ENCODE results near the gene ARHGEF19. TPM values are rescaled to one million over a fixed set of nuclear protein-coding genes. Genes with fewer than 3 reads are reported as not detected.

ARHGEF19 gene
- total and polyA plus RNA-seq, 2 of the 4 experiments (the other 2 are of a cell fraction): 4.5 to 16.8 TPM

DNA sequence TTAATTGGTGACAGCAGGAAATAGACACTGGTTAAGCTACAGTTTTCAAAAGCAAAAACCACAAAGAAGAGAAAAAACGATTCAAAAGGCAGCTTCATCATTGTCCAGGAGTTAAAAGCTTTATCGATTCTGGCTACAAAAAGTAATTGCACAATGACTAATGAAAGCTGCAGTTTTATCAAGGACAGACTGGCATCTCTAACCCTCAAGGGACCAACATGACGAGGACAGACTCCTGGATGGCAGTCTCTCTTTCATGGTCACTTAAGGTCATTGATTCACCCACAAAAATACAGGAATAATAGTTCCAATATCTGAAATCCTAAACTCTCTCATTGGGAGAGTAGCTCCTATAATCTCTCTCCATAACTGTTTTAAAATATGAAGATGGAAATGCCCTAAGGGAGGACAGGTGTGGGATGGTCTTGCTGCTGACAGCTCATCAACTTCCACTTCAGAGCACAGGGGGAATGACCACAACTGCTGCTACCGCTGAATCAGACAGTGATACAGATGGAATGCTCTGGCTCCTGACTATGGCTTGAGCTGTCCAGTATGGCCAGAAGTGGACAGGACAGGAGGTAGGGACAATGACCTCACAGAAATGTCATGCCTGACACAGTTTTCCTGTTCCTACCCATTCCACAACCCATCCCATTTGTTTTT lies 41.9 kb upstream of the ARHGEF19 start (continued):
- no peak for TF ChIP-seq USF2 (IDR thresholded peaks at IDR 0.05; ENCODE audit: low read depth, low read length)

DNA sequence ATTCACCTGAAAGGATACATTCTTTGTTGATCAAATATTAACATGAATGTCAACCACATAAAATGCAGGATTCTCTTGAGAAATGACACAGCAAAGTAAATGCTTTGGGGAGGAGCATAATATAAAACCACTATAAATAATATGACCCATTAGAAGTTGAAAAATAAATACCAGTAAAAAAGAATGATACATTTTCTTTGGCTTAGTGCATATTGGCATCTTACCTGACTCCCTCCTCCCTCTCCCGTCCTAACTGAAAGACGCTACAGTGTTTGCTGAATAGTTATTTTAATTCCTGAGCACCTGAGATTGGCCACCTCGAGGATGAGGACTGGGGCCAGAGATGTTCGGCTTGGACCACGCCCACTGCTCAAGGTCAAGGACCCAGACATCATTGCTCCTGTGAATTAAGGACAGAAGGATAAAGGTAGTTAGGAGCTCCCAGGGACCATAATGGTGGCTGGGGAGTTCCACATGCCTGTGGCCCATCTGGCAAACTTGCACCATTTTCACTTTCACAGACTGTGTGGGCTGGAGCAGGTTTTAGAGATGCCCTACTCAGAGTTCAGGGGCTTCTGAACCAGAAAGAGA lies 41.0 kb upstream of the ARHGEF19 start:
- H3K56ac ChIP-seq (ENCODE audit: extremely low read depth, insufficient read depth, low read length): no peak overlapping the region
- no peak overlapping the region for H3K9ac ChIP-seq (ENCODE audit: low read depth, low read length)
- no peak overlapping the region for H3K18ac ChIP-seq (ENCODE audit: low read depth, low read length)
- no peak overlapping the region for H4K91ac ChIP-seq (ENCODE audit: insufficient read depth, low read depth, low read length)
- ChIA-PET POLR2A (ENCODE audit: unreplicated experiment) (no interaction called here), CTCF (no interaction called here)
- H3K79me1 ChIP-seq (ENCODE audit: low read depth in 1 of 2, low read length in 2 of 2): peaks cover 22 to 47% of the 10 kb centered on the region in 2 experiments
- intact Hi-C loops (cut with micrococcal nuclease): no loop called here
- dilution Hi-C loops (cut with HindIII; ENCODE audit: low sequenced_read_pairs, unreplicated experiment): no loop called here
- H3K14ac ChIP-seq (replicated peaks; ENCODE audit: low read depth, low read length): no peak overlapping the region
- no peak overlapping the region for H3K23ac ChIP-seq (ENCODE audit: low read depth, low read length)
- H3K9me1 ChIP-seq (ENCODE audit: insufficient read depth, low read length): peaks cover 18% of the 10 kb centered on the region
- no peak overlapping the region; the same call in 1 of the 2 replicates for H2BK20ac ChIP-seq (ENCODE audit: low read depth, low read length)
- 92% methylated on average over 3 of the region's 5 CpGs; no CpG with 5 or more reads in 1 of the 2 experiments for WGBS, 2 experiments (ENCODE audit: extremely low coverage in 2 of 2, insufficient read length in 1 of 2)
- no peak overlapping the region for H2BK15ac ChIP-seq (ENCODE audit: low read depth, low read length)
- H3K27ac ChIP-seq (ENCODE audit: insufficient read depth, low read length): no peak overlapping the region
- no peak overlapping the region for H3K4ac ChIP-seq (ENCODE audit: low read depth, low read length)
- peaks cover 26% of the 10 kb centered on the region for H3K36me3 ChIP-seq (ENCODE audit: control insufficient read depth, insufficient read depth, low read length)
- peaks cover 21% of the 10 kb centered on the region for H3K4me1 ChIP-seq (ENCODE audit: control insufficient read depth, insufficient read depth, low read length)
- H2AK5ac ChIP-seq (ENCODE audit: low read depth, low read length): no peak overlapping the region
- no peak overlapping the region for H4K8ac ChIP-seq (ENCODE audit: low read depth in 2 of 2, low read length in 2 of 2)
- ATAC-seq (ENCODE audit: low read depth) (no peak), DNase-seq (no peak)
- no peak overlapping the region for H2BK120ac ChIP-seq (ENCODE audit: low read depth, low read length)
- no TSS peak for BruUV-seq (replicated peaks)
- no peak overlapping the region for H2BK5ac ChIP-seq (ENCODE audit: low read depth, low read length, poor library complexity, severe bottlenecking)
- in situ Hi-C loops (cut with MboI; ENCODE audit: low sequenced_read_pairs): no loop called here
- H3K4me3 ChIP-seq (ENCODE audit: insufficient read depth, low read depth, low read length): no peak overlapping the region
- no peak overlapping the region for H2AFZ ChIP-seq (replicated peaks; ENCODE audit: low read length, poor library complexity)
- H3K27me3 ChIP-seq (ENCODE audit: control insufficient read depth, insufficient read depth, low read length): no peaks in the 10 kb centered on the region
- no peak overlapping the region for H4K5ac ChIP-seq (ENCODE audit: low read depth, low read length)
- no peak overlapping the region for H2AK9ac ChIP-seq (replicated peaks; ENCODE audit: low read depth, low read length, poor library complexity)
- peaks cover 2% of the 10 kb centered on the region; the same call in 1 of the 2 replicates for H4K20me1 ChIP-seq (ENCODE audit: insufficient read depth, low read length)
- H3K9me3 ChIP-seq (ENCODE audit: control insufficient read depth, insufficient read depth, low read length): no peaks in the 10 kb centered on the region
- H3K4me2 ChIP-seq (ENCODE audit: low read depth, low read length): no peak overlapping the region
- TF ChIP-seq SMC3 (IDR thresholded peaks at IDR 0.05; ENCODE audit: low read depth, low read length) (no peak), RAD21 (IDR thresholded peaks at IDR 0.05; ENCODE audit: low read length) (no peak), NFE2L2 (IDR thresholded peaks at IDR 0.05; ENCODE audit: low read depth, low read length) (no peak), RCOR1 (IDR thresholded peaks at IDR 0.05; ENCODE audit: insufficient replicate concordance, low read length) (no peak), RFX5 (IDR thresholded peaks at IDR 0.05; ENCODE audit: low read depth, low read length) (no peak), CEBPB (IDR thresholded peaks at IDR 0.05; ENCODE audit: low read depth, low read length) (no peak), FOS (IDR thresholded peaks at IDR 0.05; ENCODE audit: low read depth, low read length) (no peak), USF2 (IDR thresholded peaks at IDR 0.05; ENCODE audit: low read depth, low read length) (no peak), BHLHE40 (IDR thresholded peaks at IDR 0.05; ENCODE audit: low read depth, low read length) (no peak), MAFK (IDR thresholded peaks at IDR 0.05; ENCODE audit: low read depth, low read length) (no peak), MXI1 (IDR thresholded peaks at IDR 0.05; ENCODE audit: borderline replicate concordance, low read depth, low read length) (no peak), ELK1 (IDR thresholded peaks at IDR 0.05; ENCODE audit: borderline replicate concordance, low read depth, low read length) (no peak), POLR2A (IDR thresholded peaks at IDR 0.05; ENCODE audit: low read depth, low read length) (no peak)
